ENCODE results near the gene SVEP1. TPM values are rescaled to one million over a fixed set of nuclear protein-coding genes. Genes with fewer than 3 reads are reported as not detected.
"Not testable (repeated sequence)": the region's sequence is repeated elsewhere in the genome, so short reads cannot be mapped to it uniquely, and the experiment has no call there.

SVEP1 gene
- total RNA-seq, 2 donors from 2014 or later: 12.7 to 20.0 TPM

DNA sequence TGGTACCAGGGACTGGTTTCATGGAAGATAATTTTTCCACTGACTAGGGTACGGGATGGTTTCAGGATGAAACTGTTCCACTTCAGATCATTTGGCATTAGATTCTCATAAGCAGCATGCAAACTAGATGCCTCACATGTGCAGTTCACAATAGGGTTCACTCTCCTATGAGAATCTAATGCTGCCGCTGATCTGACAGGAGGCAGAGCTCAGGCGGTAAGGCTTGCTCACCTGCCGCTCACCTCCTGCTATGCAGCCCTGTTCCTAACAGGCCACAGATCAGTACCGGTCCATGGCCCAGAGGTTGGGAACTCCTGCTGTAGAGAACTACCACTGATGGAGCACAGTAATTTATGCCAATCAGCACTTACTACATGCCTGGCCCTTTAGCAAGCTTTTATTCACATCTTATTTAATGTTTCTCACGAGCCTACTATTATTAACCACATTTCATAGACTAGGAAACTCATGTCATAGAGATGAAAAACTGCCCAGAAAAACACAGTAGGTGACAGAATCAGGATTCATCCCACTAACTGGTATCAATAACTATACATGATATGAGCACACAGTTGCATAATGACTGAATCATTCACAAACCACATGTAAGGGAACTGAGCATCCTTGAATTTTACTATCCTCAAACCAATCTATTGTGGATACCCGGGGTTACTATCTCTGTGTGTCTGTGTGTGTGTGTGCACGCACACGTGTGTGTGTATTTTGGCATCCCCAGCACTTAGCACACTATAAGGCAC is 46.5 kb downstream of the SVEP1 start:
- Histone ChIP-seq H3K4me3 (no peak overlapping the region), H3K4me1 (peaks cover 0 to 8% of the 10 kb centered on the region in 2 donors), H3K27ac (no peak overlapping the region), H3K9me3 (peaks cover 0 to 9% of the 10 kb centered on the region in 2 donors), H3K36me3 (no peaks in the 10 kb centered on the region), H3K27me3 (no peaks in the 10 kb centered on the region)
- DNase-seq (ENCODE audit: low spot score): no peak
- TF ChIP-seq, protein P1, sequence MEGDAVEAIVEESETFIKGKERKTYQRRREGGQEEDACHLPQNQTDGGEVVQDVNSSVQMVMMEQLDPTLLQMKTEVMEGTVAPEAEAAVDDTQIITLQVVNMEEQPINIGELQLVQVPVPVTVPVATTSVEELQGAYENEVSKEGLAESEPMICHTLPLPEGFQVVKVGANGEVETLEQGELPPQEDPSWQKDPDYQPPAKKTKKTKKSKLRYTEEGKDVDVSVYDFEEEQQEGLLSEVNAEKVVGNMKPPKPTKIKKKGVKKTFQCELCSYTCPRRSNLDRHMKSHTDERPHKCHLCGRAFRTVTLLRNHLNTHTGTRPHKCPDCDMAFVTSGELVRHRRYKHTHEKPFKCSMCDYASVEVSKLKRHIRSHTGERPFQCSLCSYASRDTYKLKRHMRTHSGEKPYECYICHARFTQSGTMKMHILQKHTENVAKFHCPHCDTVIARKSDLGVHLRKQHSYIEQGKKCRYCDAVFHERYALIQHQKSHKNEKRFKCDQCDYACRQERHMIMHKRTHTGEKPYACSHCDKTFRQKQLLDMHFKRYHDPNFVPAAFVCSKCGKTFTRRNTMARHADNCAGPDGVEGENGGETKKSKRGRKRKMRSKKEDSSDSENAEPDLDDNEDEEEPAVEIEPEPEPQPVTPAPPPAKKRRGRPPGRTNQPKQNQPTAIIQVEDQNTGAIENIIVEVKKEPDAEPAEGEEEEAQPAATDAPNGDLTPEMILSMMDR (IDR thresholded peaks at IDR 0.05): no peak

DNA sequence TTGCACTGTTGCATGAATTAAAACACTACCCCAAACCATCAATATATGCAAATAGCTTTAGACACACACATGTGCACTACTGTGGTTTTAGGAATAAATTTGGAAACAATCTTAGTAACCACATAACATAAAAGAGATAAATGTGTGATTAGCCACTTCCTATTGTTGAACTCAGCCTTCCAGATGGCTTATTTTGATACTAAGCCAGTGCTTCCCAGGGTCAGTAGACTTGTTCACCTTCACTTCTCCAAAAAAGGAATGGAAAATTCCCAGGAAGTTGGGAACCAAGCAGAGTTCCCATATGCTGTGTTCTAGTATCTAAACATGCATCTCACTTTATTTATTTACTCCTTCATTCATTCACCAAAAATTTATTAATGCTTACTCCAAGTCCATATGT is 47.8 kb downstream of the SVEP1 start:
- H3K4me3 ChIP-seq: no peak overlapping the region
- DNase-seq (ENCODE audit: low spot score): no peak
- H3K27me3 ChIP-seq: no peaks in the 10 kb centered on the region
- TF ChIP-seq, protein P1 (IDR thresholded peaks at IDR 0.05): no peak
- peaks cover 0 to 9% of the 10 kb centered on the region in 2 donors for H3K9me3 ChIP-seq
- no peak overlapping the region for H3K27ac ChIP-seq
- peaks cover 0 to 8% of the 10 kb centered on the region in 2 donors for H3K4me1 ChIP-seq
- no peaks in the 10 kb centered on the region for H3K36me3 ChIP-seq

DNA sequence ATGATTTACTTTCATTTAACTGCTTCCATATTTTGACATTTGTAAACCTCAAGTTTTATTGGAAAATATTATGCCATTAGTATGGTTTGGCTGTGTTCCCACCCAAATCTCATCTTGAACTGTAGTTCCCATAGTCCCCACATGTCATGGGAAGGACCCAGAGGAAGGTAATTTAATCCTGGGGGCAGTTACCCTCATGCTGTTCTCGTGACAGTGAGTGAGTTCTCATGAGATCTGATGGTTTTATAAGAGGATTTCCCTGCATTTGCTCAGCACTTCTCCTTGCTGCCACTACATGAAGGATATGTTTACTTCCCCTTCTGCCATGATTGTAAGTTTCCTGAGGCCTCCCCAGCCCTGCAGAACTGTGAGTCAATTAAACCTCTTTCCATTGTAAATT is 48.3 kb downstream of the SVEP1 start:
- not testable (repeated sequence) for H3K27ac ChIP-seq; H3K4me1 ChIP-seq; H3K4me3 ChIP-seq; H3K27me3 ChIP-seq; H3K9me3 ChIP-seq; DNase-seq (ENCODE audit: low spot score); H3K36me3 ChIP-seq

DNA sequence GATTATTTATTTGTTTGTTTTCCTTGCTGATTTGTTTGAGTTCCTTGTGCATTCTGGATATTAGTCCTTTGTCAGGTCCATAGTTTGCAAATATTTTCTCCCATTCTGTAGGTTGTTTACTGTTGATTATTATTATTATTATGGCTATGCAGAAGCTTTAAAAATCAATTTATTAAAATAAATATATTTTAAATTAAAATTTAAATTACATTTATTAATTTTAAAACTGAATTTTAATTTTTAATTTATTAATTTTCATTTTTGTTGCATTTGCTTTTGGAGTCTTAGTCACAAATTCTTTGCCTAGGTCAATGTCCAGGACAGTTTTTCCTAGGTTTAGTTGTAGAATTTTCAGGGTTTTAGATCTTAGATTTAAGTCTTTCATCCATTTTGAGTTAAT is 50.9 kb downstream of the SVEP1 start:
- DNase-seq (ENCODE audit: low spot score): no peak
- Histone ChIP-seq H3K27ac (no peak overlapping the region), H3K9me3 (peaks cover 0 to 9% of the 10 kb centered on the region in 2 donors), H3K4me1 (no peaks in the 10 kb centered on the region), H3K4me3 (no peak overlapping the region), H3K27me3 (no peaks in the 10 kb centered on the region), H3K36me3 (no peaks in the 10 kb centered on the region)
- TF ChIP-seq, protein P1 (IDR thresholded peaks at IDR 0.05): no peak

DNA sequence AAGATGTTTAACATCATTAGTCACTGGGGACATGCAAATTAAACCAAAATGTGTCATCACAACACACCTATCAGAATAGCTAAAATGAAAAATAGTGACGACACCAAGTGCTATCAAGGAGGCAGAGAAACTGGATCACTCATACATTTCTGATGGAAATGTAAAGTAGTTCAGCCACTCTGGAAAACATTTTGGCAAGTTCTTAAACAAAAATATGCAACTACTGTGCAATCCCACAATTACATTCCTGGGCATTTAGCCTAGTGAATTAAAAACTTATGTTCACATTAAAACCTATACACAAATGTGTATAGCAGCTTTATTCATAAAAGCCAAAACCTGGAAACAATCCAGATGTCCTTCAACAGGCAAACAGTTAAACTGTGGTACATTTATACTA is 53.1 kb downstream of the SVEP1 start:
- Histone ChIP-seq H3K27me3 (no peaks in the 10 kb centered on the region), H3K4me3 (no peak overlapping the region), H3K4me1 (no peaks in the 10 kb centered on the region), H3K9me3 (peaks cover 0 to 9% of the 10 kb centered on the region in 2 donors), H3K27ac (no peak overlapping the region), H3K36me3 (no peaks in the 10 kb centered on the region)
- DNase-seq (ENCODE audit: low spot score): no peak
- TF ChIP-seq, protein P1 (IDR thresholded peaks at IDR 0.05): no peak

DNA sequence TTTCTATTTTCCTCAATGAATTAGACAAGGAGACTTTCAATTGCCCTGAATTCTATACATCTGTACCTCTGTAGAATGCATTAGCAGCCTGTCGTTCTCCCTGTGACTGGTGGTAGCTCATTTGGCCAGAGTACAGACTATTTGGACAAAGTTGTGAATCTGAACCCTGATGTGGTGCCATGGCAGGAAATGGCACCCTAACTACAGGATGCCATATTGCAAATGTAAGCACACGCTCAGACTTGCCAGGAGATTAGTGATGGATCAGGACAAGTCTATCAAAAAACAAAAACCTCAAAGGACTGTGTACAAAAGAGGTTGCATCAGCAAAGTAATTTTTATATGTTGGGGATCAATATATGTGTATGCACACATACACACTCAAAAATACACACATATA is 58.3 kb downstream of the SVEP1 start:
- Histone ChIP-seq H3K27ac (no peak overlapping the region), H3K27me3 (no peaks in the 10 kb centered on the region), H3K4me3 (no peak overlapping the region), H3K36me3 (no peaks in the 10 kb centered on the region), H3K9me3 (no peaks in the 10 kb centered on the region), H3K4me1 (peaks cover 0 to 6% of the 10 kb centered on the region in 2 donors)
- no peak for DNase-seq (ENCODE audit: low spot score)
- TF ChIP-seq, protein P1 (IDR thresholded peaks at IDR 0.05): no peak

Data from right atrium auricular region (tissue), 2 donors.